RWPE1 (cell line): ENCODE data around the gene TRPM1.

Experiments
- CTCF ChIA-PET: fragments of 350-600 bp; sonication (Branson Sonifier 250); formaldehyde crosslinking; extraction: SDS; loops from one replicate; lab custom pipeline; 2021; lab: Yijun Ruan, JAX
- POLR2A ChIA-PET: fragments of 400-600 bp; formaldehyde crosslinking; extraction: SDS; loops from one replicate; lab custom pipeline; 2020; ENCODE audit warnings: antibody characterized with exemption; ENCODE audit not compliant: low non-redundant PET; lab: Yijun Ruan, JAX
- DNase-seq: peaks from one replicate; pipeline ENCODE4 v3.0.0; 2012; ENCODE audit warnings: low spot score
- H3K27ac ChIP-seq: fragments of 450-650 bp; 2 replicates; pipeline ENCODE4 v1.5.1; 2017
- TF ChIP-seq, protein P1 (sequence below): fragments of 450-650 bp; conservative IDR thresholded peaks from 2 replicates; pipeline ENCODE4 v1.5.1; 2017; ENCODE audit warnings: low read depth, mild to moderate bottlenecking

TRPM1 gene

DNA sequence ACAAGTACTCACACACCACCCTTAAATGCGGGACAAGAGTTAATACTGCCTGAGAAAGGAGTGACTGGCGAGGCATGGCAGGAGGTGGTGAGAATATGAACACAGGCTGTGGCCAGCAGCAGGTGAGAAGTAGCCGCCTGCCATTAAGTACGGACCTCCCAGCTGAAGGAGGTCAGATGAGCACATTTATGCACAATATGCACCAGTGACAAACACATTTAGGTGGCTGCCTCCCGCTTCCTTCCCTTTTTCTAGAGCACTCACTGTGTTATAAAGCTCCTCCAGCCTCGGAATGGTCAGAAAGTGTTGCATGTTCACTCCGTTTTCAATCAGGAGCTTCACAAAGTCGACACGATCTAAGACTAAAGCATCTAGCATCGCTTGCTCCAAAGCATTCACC is 52.4 kb downstream of the TRPM1 start:
- no peak for DNase-seq

DNA sequence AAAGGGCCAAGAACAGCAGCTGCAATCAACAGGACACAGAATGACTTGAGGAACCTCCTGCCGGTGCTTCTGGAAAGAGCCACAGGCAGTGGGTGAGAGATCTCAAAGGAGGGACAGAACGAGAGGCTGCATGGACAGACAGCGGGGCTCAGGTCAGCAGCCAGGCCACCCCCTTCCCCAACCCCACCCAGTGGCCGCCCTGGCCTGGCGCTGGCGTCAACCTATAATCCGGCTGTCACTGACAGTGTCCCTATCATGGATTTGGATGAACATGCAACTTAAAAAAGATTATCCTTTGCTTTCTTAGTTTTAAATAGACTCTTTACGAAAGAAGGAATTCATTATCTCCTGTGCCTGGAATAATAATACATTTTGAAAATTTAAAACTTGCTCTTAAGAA is 54.1 kb downstream of the TRPM1 start:
- H3K27ac ChIP-seq, result no peak overlapping the region
- TF ChIP-seq, protein P1, sequence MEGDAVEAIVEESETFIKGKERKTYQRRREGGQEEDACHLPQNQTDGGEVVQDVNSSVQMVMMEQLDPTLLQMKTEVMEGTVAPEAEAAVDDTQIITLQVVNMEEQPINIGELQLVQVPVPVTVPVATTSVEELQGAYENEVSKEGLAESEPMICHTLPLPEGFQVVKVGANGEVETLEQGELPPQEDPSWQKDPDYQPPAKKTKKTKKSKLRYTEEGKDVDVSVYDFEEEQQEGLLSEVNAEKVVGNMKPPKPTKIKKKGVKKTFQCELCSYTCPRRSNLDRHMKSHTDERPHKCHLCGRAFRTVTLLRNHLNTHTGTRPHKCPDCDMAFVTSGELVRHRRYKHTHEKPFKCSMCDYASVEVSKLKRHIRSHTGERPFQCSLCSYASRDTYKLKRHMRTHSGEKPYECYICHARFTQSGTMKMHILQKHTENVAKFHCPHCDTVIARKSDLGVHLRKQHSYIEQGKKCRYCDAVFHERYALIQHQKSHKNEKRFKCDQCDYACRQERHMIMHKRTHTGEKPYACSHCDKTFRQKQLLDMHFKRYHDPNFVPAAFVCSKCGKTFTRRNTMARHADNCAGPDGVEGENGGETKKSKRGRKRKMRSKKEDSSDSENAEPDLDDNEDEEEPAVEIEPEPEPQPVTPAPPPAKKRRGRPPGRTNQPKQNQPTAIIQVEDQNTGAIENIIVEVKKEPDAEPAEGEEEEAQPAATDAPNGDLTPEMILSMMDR, result no peak
- no peak for DNase-seq
- ChIA-PET CTCF (no interaction called here), POLR2A (no interaction called here)

More for the DNA sequence above, 52.4 kb downstream of the TRPM1 start:
- CTCF ChIA-PET, result interaction anchor here (0.6 to 1.2 kb wide), 3 partner anchors 11 to 438 kb away, joined by 3 read pairs; no protein-coding TSS in a partner anchor
- POLR2A ChIA-PET, result no interaction called here
- H3K27ac ChIP-seq, result no peak overlapping the region
- TF ChIP-seq, protein P1, result no peak

GRCh38 chr15:31046759-31047359 is 54.7 kb downstream of the TRPM1 start:
- TF ChIP-seq, protein P1, result no peak
- POLR2A ChIA-PET, result no interaction called here
- H3K27ac ChIP-seq, result no peak overlapping the region
- CTCF ChIA-PET, result interaction anchor here (0.6 kb wide), 2 partner anchors 71 to 78 kb away, joined by 4 to 5 read pairs; no protein-coding TSS in a partner anchor
- DNase-seq, result no peak

DNA sequence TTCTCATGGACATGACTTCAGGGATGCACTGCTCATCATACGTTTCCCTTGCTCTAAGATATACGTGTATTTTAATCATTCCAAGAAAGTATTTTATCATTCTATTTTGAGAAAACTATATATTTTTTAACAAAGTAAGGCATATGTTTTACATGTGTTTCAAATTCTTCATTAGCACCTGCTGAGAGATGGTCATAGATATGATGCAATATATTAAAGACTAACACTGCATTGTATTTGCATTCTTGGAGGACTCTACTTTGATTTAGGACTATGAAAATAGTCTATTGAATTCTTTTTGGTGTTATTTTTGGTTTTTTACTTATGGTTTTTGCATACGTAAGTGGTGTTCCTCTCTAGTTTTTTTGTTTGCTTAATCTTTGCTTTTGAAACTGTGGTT is 55.9 kb downstream of the TRPM1 start:
- DNase-seq, result no peak
- POLR2A ChIA-PET, result no interaction called here

DNA sequence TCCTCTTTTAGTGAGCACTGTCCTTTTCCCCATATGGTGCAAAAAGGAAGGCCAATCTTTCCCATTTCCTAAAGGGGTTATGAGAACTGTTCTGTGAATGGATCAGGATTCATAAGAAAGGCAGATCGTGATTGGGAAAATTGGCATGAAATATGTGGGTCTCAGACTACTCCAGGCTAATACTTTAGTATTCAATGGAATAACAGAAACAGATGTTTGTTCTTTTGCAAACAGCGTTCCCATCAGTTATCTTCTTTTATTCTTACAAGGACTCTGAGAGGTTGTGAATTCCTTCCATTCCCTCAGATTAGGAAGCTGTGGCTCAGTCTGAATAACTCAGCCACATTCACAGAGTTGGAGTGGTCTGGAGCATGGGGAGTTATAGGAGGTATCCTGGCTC is 58.8 kb downstream of the TRPM1 start:
- no peak for DNase-seq
- ChIA-PET CTCF (no interaction called here), POLR2A (no interaction called here)
- TF ChIP-seq, protein P1, result no peak
- no peak overlapping the region for H3K27ac ChIP-seq

More for the DNA sequence above, 55.9 kb downstream of the TRPM1 start:
- no peak overlapping the region for H3K27ac ChIP-seq
- TF ChIP-seq, protein P1, result no peak
- CTCF ChIA-PET, result interaction anchor here (0.6 kb wide), 1 partner anchor 151 kb away, joined by 3 read pairs; no protein-coding TSS in a partner anchor

GRCh38 chr15:31041610-31042009 is 59.9 kb downstream of the TRPM1 start:
- DNase-seq, result no peak
- ChIA-PET POLR2A (no interaction called here), CTCF (interaction anchor here (1.1 kb wide), 1 partner anchor 88 kb away, joined by 6 read pairs; no protein-coding TSS in a partner anchor)
- H3K27ac ChIP-seq, result no peak overlapping the region
- TF ChIP-seq, protein P1, result no peak
